Measurements from ENCODE around the gene MAPK11. TPM values are rescaled to one million over a fixed set of nuclear protein-coding genes. Genes with fewer than 3 reads are reported as not detected.
A peak's percentile ranks its signal among the peaks of the same experiment; 100 is the strongest.

MAPK11 gene
- total and polyA plus RNA-seq, 9 donors = 0.92 to 31.6 (median 12.0) TPM

DNA sequence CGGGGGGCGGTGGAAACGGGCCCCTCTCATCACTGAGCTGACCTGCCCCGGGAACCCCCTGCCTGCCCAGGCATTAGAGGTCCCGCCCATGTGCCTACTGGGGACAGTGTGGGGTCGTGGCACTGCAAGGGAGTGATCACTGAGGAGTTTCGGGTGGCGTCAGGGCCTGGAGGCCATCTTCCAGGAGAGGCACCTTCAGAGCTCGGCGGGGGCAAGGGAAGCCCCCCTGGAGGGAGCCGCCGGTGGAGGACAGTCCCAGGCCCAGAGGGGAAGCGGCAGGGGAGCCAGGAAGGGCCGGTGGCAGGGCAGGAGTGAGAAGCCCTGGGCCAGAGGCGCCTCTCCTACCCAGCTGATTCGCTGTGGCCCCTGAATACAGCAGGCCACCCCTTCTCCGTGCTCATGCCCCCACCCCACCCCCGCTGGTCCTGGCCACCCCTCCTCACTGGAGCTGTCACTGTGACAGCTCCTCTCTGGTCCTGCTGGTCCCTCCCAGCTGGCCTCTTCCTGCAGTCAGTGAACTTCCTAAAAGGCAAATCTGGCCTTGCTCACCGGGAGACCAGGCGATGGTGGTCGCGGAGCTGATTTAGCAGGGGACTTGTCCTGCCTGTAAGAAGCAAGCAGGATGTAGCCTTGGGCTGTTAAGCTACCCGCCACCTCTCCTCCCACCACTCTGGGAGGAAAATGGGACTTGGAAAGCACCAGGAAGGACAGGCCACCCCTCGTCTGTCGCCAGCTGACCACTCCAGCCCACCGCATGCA lies 2.0 kb upstream of the MAPK11 start:
- DNase-seq = no peak
- Histone ChIP-seq H3K4me1 (ENCODE audit: insufficient read depth) (peaks cover 22% of the 10 kb centered on the region), H3K36me3 (no peaks in the 10 kb centered on the region), H3K27ac (no peak overlapping the region), H3K9me3 (no peaks in the 10 kb centered on the region), H3K27me3 (no peaks in the 10 kb centered on the region), H3K4me3 (peak overlapping the region; percentile 45)
- 37 to 50% (median 39%) methylated on average over 23 to 26 of the region's 26 CpGs for WGBS, 3 donors
- intact Hi-C loops (cut with DNase I) = no loop called here
- TF ChIP-seq, protein P1, sequence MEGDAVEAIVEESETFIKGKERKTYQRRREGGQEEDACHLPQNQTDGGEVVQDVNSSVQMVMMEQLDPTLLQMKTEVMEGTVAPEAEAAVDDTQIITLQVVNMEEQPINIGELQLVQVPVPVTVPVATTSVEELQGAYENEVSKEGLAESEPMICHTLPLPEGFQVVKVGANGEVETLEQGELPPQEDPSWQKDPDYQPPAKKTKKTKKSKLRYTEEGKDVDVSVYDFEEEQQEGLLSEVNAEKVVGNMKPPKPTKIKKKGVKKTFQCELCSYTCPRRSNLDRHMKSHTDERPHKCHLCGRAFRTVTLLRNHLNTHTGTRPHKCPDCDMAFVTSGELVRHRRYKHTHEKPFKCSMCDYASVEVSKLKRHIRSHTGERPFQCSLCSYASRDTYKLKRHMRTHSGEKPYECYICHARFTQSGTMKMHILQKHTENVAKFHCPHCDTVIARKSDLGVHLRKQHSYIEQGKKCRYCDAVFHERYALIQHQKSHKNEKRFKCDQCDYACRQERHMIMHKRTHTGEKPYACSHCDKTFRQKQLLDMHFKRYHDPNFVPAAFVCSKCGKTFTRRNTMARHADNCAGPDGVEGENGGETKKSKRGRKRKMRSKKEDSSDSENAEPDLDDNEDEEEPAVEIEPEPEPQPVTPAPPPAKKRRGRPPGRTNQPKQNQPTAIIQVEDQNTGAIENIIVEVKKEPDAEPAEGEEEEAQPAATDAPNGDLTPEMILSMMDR (IDR thresholded peaks at IDR 0.05) = no peak
- TF ChIP-seq POLR2A (IDR thresholded peaks at IDR 0.05) (no peak), EP300 (IDR thresholded peaks at IDR 0.05) (no peak)

DNA sequence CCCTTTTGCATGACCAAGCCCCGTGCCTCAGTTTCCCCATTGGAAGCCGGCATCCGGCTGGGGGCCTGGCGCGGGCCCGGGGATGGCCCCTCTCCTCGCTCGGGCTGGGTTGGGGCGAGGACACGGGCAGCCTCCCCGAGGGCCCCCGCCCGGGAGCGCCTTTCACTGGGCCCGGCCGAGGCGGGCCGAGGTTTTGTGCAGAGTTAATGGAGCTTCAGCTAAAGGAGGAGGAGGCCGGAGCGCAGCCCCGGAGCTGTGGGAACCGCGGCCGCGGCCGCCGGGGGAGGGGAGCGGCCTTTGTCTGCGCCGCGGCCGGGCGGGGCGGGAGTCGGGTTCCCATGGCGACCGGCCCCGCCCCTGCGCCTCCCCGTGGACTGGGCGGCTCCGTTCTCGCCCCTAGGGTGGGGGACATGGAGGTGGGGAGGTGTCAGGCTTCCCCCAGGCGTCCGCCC lies 1.4 kb upstream of the MAPK11 start:
- H3K27me3 ChIP-seq = no peaks in the 10 kb centered on the region
- TF ChIP-seq EP300 (IDR thresholded peaks at IDR 0.05) (no peak), POLR2A (IDR thresholded peaks at IDR 0.05) (no peak)
- TF ChIP-seq, protein P1 (IDR thresholded peaks at IDR 0.05) = no peak
- no peak overlapping the region for H3K27ac ChIP-seq
- WGBS, 3 donors = 0 to 1% (median 1%) methylated on average over 20 to 45 of the region's 45 CpGs
- no peaks in the 10 kb centered on the region for H3K9me3 ChIP-seq
- intact Hi-C loops (cut with DNase I) = no loop called here
- no peaks in the 10 kb centered on the region for H3K36me3 ChIP-seq
- H3K4me3 ChIP-seq = peak overlapping the region; percentile 45
- DNase-seq = peak; percentile 51 to 86 (median 76)
- peaks cover 26% of the 10 kb centered on the region for H3K4me1 ChIP-seq (ENCODE audit: insufficient read depth)

DNA sequence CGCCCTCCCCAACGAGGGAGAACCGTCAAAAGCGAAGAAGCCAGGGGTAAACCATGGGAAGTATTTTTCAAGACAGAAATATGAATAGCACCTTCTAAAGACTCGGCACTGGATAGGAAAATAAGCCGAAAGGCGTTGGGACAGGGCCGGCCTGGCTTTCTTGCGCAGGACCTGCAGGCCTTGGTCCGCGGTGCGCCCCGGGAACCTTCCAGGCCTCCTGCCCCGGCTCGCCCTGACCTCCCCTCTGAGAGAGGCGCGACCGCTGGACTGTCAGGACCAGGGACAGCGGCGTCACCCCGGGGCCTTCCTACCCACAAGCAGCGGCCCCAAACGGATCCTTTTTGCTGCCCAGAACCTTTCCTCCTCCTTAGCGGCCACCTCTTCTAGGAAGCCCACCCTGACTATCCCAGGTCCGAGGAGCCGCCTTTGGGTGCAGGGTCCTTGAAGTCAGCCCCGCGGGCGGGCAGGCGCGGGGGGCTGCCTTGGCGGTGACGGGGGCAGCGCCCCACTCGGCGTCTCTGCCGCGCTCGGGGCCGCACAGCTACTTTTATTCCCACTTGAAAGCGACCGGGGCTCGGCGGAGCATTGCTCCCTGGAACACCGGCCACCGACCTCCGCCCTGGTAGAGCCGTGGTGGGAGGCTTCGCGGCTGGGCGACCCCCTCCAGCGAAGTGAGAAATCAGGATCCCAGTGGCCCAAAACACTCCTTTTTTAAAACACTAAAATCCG lies 650 bp upstream of the MAPK11 start:
- H3K27me3 ChIP-seq = no peaks in the 10 kb centered on the region
- TF ChIP-seq EP300 (IDR thresholded peaks at IDR 0.05) (no peak), POLR2A (IDR thresholded peaks at IDR 0.05) (no peak)
- TF ChIP-seq, protein P1 (IDR thresholded peaks at IDR 0.05) = no peak
- H3K36me3 ChIP-seq = no peaks in the 10 kb centered on the region
- H3K4me1 ChIP-seq (ENCODE audit: insufficient read depth) = peaks cover 26% of the 10 kb centered on the region
- no peaks in the 10 kb centered on the region for H3K9me3 ChIP-seq
- intact Hi-C loops (cut with DNase I) = no loop called here
- WGBS, 3 donors = 2% methylated on average over 47 to 53 of the region's 53 CpGs
- peak overlapping the region; percentile 45 for H3K4me3 ChIP-seq
- no peak overlapping the region for H3K27ac ChIP-seq
- peak in 4 of 5 donors; percentile 67 to 77 (median 70) for DNase-seq

DNA sequence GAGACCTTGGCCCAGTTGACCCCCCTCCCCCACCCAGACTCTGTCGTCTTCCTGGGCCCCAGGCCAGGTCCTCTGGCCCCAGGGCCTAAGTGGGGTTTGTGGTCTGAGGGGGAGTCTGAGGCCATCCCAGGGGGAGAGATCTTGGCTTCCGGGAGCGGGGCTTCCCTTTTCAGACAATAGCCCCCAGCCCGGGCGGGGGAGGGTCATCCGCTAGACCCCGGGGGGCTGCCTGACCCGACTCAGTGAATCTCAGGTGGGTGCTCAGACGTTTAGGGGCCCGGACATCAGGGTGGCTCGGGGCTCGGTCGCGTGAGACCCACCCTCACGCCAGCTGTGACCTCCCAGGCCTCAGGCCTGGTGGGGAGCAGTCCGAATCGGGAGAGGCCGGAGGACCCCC lies 609 bp downstream of the MAPK11 start:
- H3K4me1 ChIP-seq (ENCODE audit: insufficient read depth) = peaks cover 26% of the 10 kb centered on the region
- intact Hi-C loops (cut with DNase I) = loop anchor here in 2 of 4 donors (5.0 kb wide), 1 partner anchor 68 kb away; no protein-coding TSS in a partner anchor
- H3K27ac ChIP-seq = peak overlapping the region; percentile 1 to 55
- peak overlapping the region; percentile 45 for H3K4me3 ChIP-seq
- H3K36me3 ChIP-seq = no peaks in the 10 kb centered on the region
- TF ChIP-seq EP300 (IDR thresholded peaks at IDR 0.05) = no peak
- TF ChIP-seq, protein P1 (IDR thresholded peaks at IDR 0.05) = no peak
- TF ChIP-seq POLR2A (IDR thresholded peaks at IDR 0.05) = no peak
- H3K27me3 ChIP-seq = no peaks in the 10 kb centered on the region
- H3K9me3 ChIP-seq = no peaks in the 10 kb centered on the region
- 12 to 18% (median 14%) methylated on average over 11 to 18 of the region's 18 CpGs for WGBS, 3 donors
- peak in 2 of 5 donors; percentile 60 to 71 for DNase-seq

All from ovary (tissue), 9 donors.